Effector CD4-positive, alpha-beta T cell (primary cell): Measurements from ENCODE around the gene LPP.
A peak's percentile ranks its signal among the peaks of the same experiment; 100 is the strongest.

Source experiments
- DNase-seq: peaks from one replicate; pipeline ENCODE4 v3.0.0-alpha.2; 2020

Gene LPP

GRCh38 chr3:188135271-188135670, 18.7 kb upstream of the LPP start:
- DNase-seq, result no peak

GRCh38 chr3:188137051-188137450, 16.9 kb upstream of the LPP start:
- no peak for DNase-seq

- no peak for DNase-seq
These were observed 14.5 kb upstream of the LPP start for GRCh38 chr3:188139466-188139865.

GRCh38 chr3:188146219-188146618, 7.7 kb upstream of the LPP start:
- no peak for DNase-seq

- no peak for DNase-seq
These were observed 6.2 kb upstream of the LPP start for GRCh38 chr3:188147782-188148181.

- no peak for DNase-seq
These were observed 5.6 kb upstream of the LPP start for GRCh38 chr3:188148318-188148717.

GRCh38 chr3:188149587-188149986, 4.4 kb upstream of the LPP start:
- DNase-seq, result no peak

- DNase-seq, result no peak
These were observed 3.0 kb upstream of the LPP start for GRCh38 chr3:188150982-188151381.

- no peak for DNase-seq
These were observed 2.5 kb upstream of the LPP start for GRCh38 chr3:188151438-188151837.

GRCh38 chr3:188152660-188153436, 1.1 kb upstream of the LPP start:
- no peak for DNase-seq

- peak; percentile 25 for DNase-seq
These were observed 432 bp upstream of the LPP start for GRCh38 chr3:188153437-188154013.

- DNase-seq, result no peak
These were observed 1.0 kb downstream of the LPP start for GRCh38 chr3:188154809-188155574.

- no peak for DNase-seq
These were observed 2.1 kb downstream of the LPP start for GRCh38 chr3:188156056-188156455.

GRCh38 chr3:188157407-188157806, 3.5 kb downstream of the LPP start:
- DNase-seq, result no peak

- DNase-seq, result no peak
These were observed 4.0 kb downstream of the LPP start for GRCh38 chr3:188157971-188158370.

- no peak for DNase-seq
These were observed 4.9 kb downstream of the LPP start for GRCh38 chr3:188158731-188159310.

- DNase-seq, result no peak
These were observed 6.8 kb downstream of the LPP start for GRCh38 chr3:188160751-188161150.

- no peak for DNase-seq
These were observed 10.3 kb downstream of the LPP start for GRCh38 chr3:188164248-188164687.

- DNase-seq, result no peak
These were observed 11.6 kb downstream of the LPP start for GRCh38 chr3:188165596-188165995.

- no peak for DNase-seq
These were observed 12.5 kb downstream of the LPP start for GRCh38 chr3:188166441-188166840.

- no peak for DNase-seq
These were observed 14.2 kb downstream of the LPP start for GRCh38 chr3:188168186-188168585.

GRCh38 chr3:188168648-188169047, 14.7 kb downstream of the LPP start:
- no peak for DNase-seq

GRCh38 chr3:188169830-188170455, 16.0 kb downstream of the LPP start:
- no peak for DNase-seq
